NCI-H510A treated with DMSO at 0.1 percent for 48 hours (cell line): ENCODE measurements around the gene KRTAP4-3.
"Not testable (repeated sequence)": the region's sequence is repeated elsewhere in the genome, so short reads cannot be mapped to it uniquely, and the experiment has no call there.

Source experiments
- DNase-seq: peaks from one replicate; lab custom pipeline; 2025; lab: John Stamatoyannopoulos, UW

KRTAP4-3 gene

GRCh38 chr17:41151525-41151924 is 16.5 kb downstream of the KRTAP4-3 start:
- no peak for DNase-seq

- DNase-seq, result no peak
Measured at GRCh38 chr17:41150026-41150425, 18.0 kb downstream of the KRTAP4-3 start.

GRCh38 chr17:41149652-41149985 is 18.4 kb downstream of the KRTAP4-3 start, which contains the start of gene KRTAP4-5:
KRTAP4-5 (minus strand) TSS chr17:41149825; CDS start chr17:41149767, 58 bp downstream.
- no peak for DNase-seq

GRCh38 chr17:41148971-41149651 is 18.9 kb downstream of the KRTAP4-3 start:
- not testable (repeated sequence) for DNase-seq

- DNase-seq, result no peak
Measured at GRCh38 chr17:41147531-41148204, 20.4 kb downstream of the KRTAP4-3 start.

- DNase-seq, result no peak
Measured at GRCh38 chr17:41145261-41145660, 22.8 kb downstream of the KRTAP4-3 start.

- no peak for DNase-seq
Measured at GRCh38 chr17:41144846-41145245, 23.2 kb downstream of the KRTAP4-3 start.

- DNase-seq, result no peak
Measured at GRCh38 chr17:41141361-41141760, 26.7 kb downstream of the KRTAP4-3 start.

- DNase-seq, result no peak
Measured at GRCh38 chr17:41140360-41141131, 27.5 kb downstream of the KRTAP4-3 start, which contains the start of gene KRTAP4-6. KRTAP4-6 (minus strand) TSS chr17:41140544; CDS start chr17:41140487, 57 bp downstream.

- DNase-seq, result not testable (repeated sequence)
Measured at GRCh38 chr17:41139865-41140264, 28.2 kb downstream of the KRTAP4-3 start.

- no peak for DNase-seq
Measured at GRCh38 chr17:41133880-41134735, 33.9 kb downstream of the KRTAP4-3 start.

GRCh38 chr17:41131979-41132378 is 36.0 kb downstream of the KRTAP4-3 start:
- no peak for DNase-seq

- no peak for DNase-seq
Measured at GRCh38 chr17:41127371-41127770, 40.6 kb downstream of the KRTAP4-3 start.

GRCh38 chr17:41126412-41126811 is 41.6 kb downstream of the KRTAP4-3 start:
- no peak for DNase-seq

- no peak for DNase-seq
Measured at GRCh38 chr17:41125064-41125463, 43.0 kb downstream of the KRTAP4-3 start.

GRCh38 chr17:41123991-41124371 is 44.0 kb downstream of the KRTAP4-3 start, which contains the start of gene KRTAP4-12:
KRTAP4-12 (minus strand) TSS chr17:41124182; CDS start chr17:41124122, 60 bp downstream.
- not testable (repeated sequence) for DNase-seq

GRCh38 chr17:41123292-41123990 is 44.6 kb downstream of the KRTAP4-3 start:
- not testable (repeated sequence) for DNase-seq

- DNase-seq, result no peak
Measured at GRCh38 chr17:41121742-41122141, 46.3 kb downstream of the KRTAP4-3 start.

- not testable (repeated sequence) for DNase-seq
Measured at GRCh38 chr17:41119696-41120690, 48.0 kb downstream of the KRTAP4-3 start.

- no peak for DNase-seq
Measured at GRCh38 chr17:41118721-41119120, 49.3 kb downstream of the KRTAP4-3 start.
